ENCODE measurements around the gene S100A3. TPM values are rescaled to one million over a fixed set of nuclear protein-coding genes. Genes with fewer than 3 reads are reported as not detected.
"Not testable (repeated sequence)": the region's sequence is repeated elsewhere in the genome, so short reads cannot be mapped to it uniquely, and the experiment has no call there.

Gene S100A3
- total RNA-seq (not detected), polyA plus RNA-seq (not detected)

GRCh38 chr1:153548722-153549688, at the start of gene S100A3:
S100A3 (minus strand) TSS chr1:153549258; CDS start chr1:153548485, 773 bp downstream.
- peaks cover 36% of the 10 kb centered on the region for H3K4me1 ChIP-seq (ENCODE audit: insufficient read depth, low read length)
- peaks cover 4 to 16% (median 7%) of the 10 kb centered on the region in 3 donors for H3K36me3 Mint-ChIP-seq
- H3K4me3 ChIP-seq (ENCODE audit: low read length): no peak within 1 kb of the TSS
- DNase-seq: no peak
- H3K4me1 Mint-ChIP-seq: peaks cover 25 to 33% (median 27%) of the 10 kb centered on the region in 3 donors
- H3K27me3 Mint-ChIP-seq: peaks cover 0 to 3% of the 10 kb centered on the region in 2 donors
- POLR2A ChIA-PET: no interaction called here
- CTCF ChIA-PET: interaction anchor here (1.5 to 1.6 kb wide), 2 partner anchors 17 to 53 kb away, joined by 3 to 5 read pairs; no protein-coding TSS in a partner anchor
- H3K9me3 Mint-ChIP-seq: no peaks in the 10 kb centered on the region
- no peaks in the 10 kb centered on the region for H3K9me3 ChIP-seq (ENCODE audit: low read length)
- H3K27ac Mint-ChIP-seq: peak within 1 kb of the TSS in 6 of 8 donors; percentile 32 to 73 (median 62)
- H3K36me3 ChIP-seq (ENCODE audit: insufficient read depth, low read length): peaks cover 2% of the 10 kb centered on the region
- no peak within 1 kb of the TSS for H3K27ac ChIP-seq (ENCODE audit: low read depth, low read length)
- H3K4me3 Mint-ChIP-seq: peak within 1 kb of the TSS in 2 of 7 donors; percentile 45 to 79
- no peaks in the 10 kb centered on the region for H3K27me3 ChIP-seq (ENCODE audit: insufficient read depth, low read length, poor library complexity, severe bottlenecking)

- H3K4me3 Mint-ChIP-seq: no peak overlapping the region
These were observed 49.5 kb upstream of the S100A3 start for GRCh38 chr1:153598309-153599172.

GRCh38 chr1:153597206-153597605, 48.1 kb upstream of the S100A3 start:
- Histone ChIP-seq H3K27me3 (ENCODE audit: insufficient read depth, low read length, poor library complexity, severe bottlenecking) (no peaks in the 10 kb centered on the region), H3K9me3 (ENCODE audit: low read length) (no peaks in the 10 kb centered on the region), H3K4me3 (ENCODE audit: low read length) (no peak overlapping the region), H3K27ac (ENCODE audit: low read depth, low read length) (no peak overlapping the region), H3K36me3 (ENCODE audit: insufficient read depth, low read length) (no peaks in the 10 kb centered on the region), H3K4me1 (ENCODE audit: insufficient read depth, low read length) (no peaks in the 10 kb centered on the region)
- no peak for DNase-seq
- CTCF ChIA-PET: no interaction called here
- Mint-ChIP-seq H3K9me3 (no peaks in the 10 kb centered on the region), H3K4me1 (peaks cover 0 to 4% (median 3%) of the 10 kb centered on the region in 3 donors), H3K4me3 (no peak overlapping the region), H3K27me3 (peaks cover 0 to 1% of the 10 kb centered on the region in 2 donors), H3K27ac (no peak overlapping the region), H3K36me3 (no peaks in the 10 kb centered on the region)
- POLR2A ChIA-PET: no interaction called here

More at GRCh38 chr1:153598309-153599172, 49.5 kb upstream of the S100A3 start:
- H3K27ac ChIP-seq (ENCODE audit: low read depth, low read length): no peak overlapping the region
- H3K4me3 ChIP-seq (ENCODE audit: low read length): no peak overlapping the region
- H3K4me1 Mint-ChIP-seq: peaks cover 0 to 4% (median 3%) of the 10 kb centered on the region in 3 donors
- DNase-seq: no peak
- H3K9me3 Mint-ChIP-seq: no peaks in the 10 kb centered on the region
- H3K36me3 ChIP-seq (ENCODE audit: insufficient read depth, low read length): no peaks in the 10 kb centered on the region
- no peaks in the 10 kb centered on the region for H3K36me3 Mint-ChIP-seq
- H3K27me3 ChIP-seq (ENCODE audit: insufficient read depth, low read length, poor library complexity, severe bottlenecking): no peaks in the 10 kb centered on the region
- ChIA-PET POLR2A (no interaction called here), CTCF (interaction anchor here (1.1 to 1.3 kb wide), 2 partner anchors 88 to 104 kb away, joined by 3 read pairs; no protein-coding TSS in a partner anchor)
- H3K27me3 Mint-ChIP-seq: peaks cover 0 to 1% of the 10 kb centered on the region in 2 donors
- H3K9me3 ChIP-seq (ENCODE audit: low read length): no peaks in the 10 kb centered on the region
- no peaks in the 10 kb centered on the region for H3K4me1 ChIP-seq (ENCODE audit: insufficient read depth, low read length)
- H3K27ac Mint-ChIP-seq: peak overlapping the region in 1 of 8 donors; percentile 37

- H3K4me3 Mint-ChIP-seq: no peak overlapping the region
- Histone ChIP-seq H3K27ac (ENCODE audit: low read depth, low read length) (no peak overlapping the region), H3K9me3 (ENCODE audit: low read length) (no peaks in the 10 kb centered on the region), H3K36me3 (ENCODE audit: insufficient read depth, low read length) (no peaks in the 10 kb centered on the region), H3K4me3 (ENCODE audit: low read length) (no peak overlapping the region), H3K4me1 (ENCODE audit: insufficient read depth, low read length) (no peaks in the 10 kb centered on the region), H3K27me3 (ENCODE audit: insufficient read depth, low read length, poor library complexity, severe bottlenecking) (no peaks in the 10 kb centered on the region)
- no peaks in the 10 kb centered on the region for H3K9me3 Mint-ChIP-seq
- no peaks in the 10 kb centered on the region for H3K27me3 Mint-ChIP-seq
- POLR2A ChIA-PET: no interaction called here
- no peaks in the 10 kb centered on the region for H3K36me3 Mint-ChIP-seq
- H3K4me1 Mint-ChIP-seq: no peaks in the 10 kb centered on the region
- DNase-seq: no peak
- CTCF ChIA-PET: interaction anchor here (1.2 kb wide), 1 partner anchor 82 kb away, joined by 3 read pairs; no protein-coding TSS in a partner anchor
- H3K27ac Mint-ChIP-seq: no peak overlapping the region
These were observed 43.7 kb upstream of the S100A3 start for GRCh38 chr1:153592748-153593147.

GRCh38 chr1:153588482-153588881, 39.4 kb upstream of the S100A3 start:
- no peaks in the 10 kb centered on the region for H3K9me3 ChIP-seq (ENCODE audit: low read length)
- Mint-ChIP-seq H3K27me3 (peaks cover 7 to 9% of the 10 kb centered on the region in 2 donors), H3K27ac (no peak overlapping the region), H3K36me3 (no peaks in the 10 kb centered on the region), H3K4me1 (no peaks in the 10 kb centered on the region), H3K9me3 (no peaks in the 10 kb centered on the region), H3K4me3 (no peak overlapping the region)
- H3K4me1 ChIP-seq (ENCODE audit: insufficient read depth, low read length): no peaks in the 10 kb centered on the region
- peaks cover 4% of the 10 kb centered on the region for H3K27me3 ChIP-seq (ENCODE audit: insufficient read depth, low read length, poor library complexity, severe bottlenecking)
- H3K27ac ChIP-seq (ENCODE audit: low read depth, low read length): no peak overlapping the region
- CTCF ChIA-PET: no interaction called here
- POLR2A ChIA-PET: no interaction called here
- no peak overlapping the region for H3K4me3 ChIP-seq (ENCODE audit: low read length)
- no peaks in the 10 kb centered on the region for H3K36me3 ChIP-seq (ENCODE audit: insufficient read depth, low read length)
- DNase-seq: no peak

- DNase-seq; H3K9me3 ChIP-seq (ENCODE audit: low read length); H3K9me3 Mint-ChIP-seq; H3K4me1 ChIP-seq (ENCODE audit: insufficient read depth, low read length); H3K4me3 ChIP-seq (ENCODE audit: low read length); CTCF ChIA-PET; POLR2A ChIA-PET; H3K4me1 Mint-ChIP-seq; H3K27me3 Mint-ChIP-seq; H3K36me3 Mint-ChIP-seq; H3K27ac ChIP-seq (ENCODE audit: low read depth, low read length); H3K4me3 Mint-ChIP-seq; H3K27ac Mint-ChIP-seq; H3K36me3 ChIP-seq (ENCODE audit: insufficient read depth, low read length); H3K27me3 ChIP-seq (ENCODE audit: insufficient read depth, low read length, poor library complexity, severe bottlenecking): not testable (repeated sequence)
These were observed 39.0 kb upstream of the S100A3 start for GRCh38 chr1:153588033-153588432.

GRCh38 chr1:153587314-153587713, 38.3 kb upstream of the S100A3 start:
- Histone ChIP-seq H3K4me1 (ENCODE audit: insufficient read depth, low read length) (no peaks in the 10 kb centered on the region), H3K9me3 (ENCODE audit: low read length) (no peaks in the 10 kb centered on the region), H3K36me3 (ENCODE audit: insufficient read depth, low read length) (no peaks in the 10 kb centered on the region), H3K4me3 (ENCODE audit: low read length) (no peak overlapping the region), H3K27ac (ENCODE audit: low read depth, low read length) (no peak overlapping the region), H3K27me3 (ENCODE audit: insufficient read depth, low read length, poor library complexity, severe bottlenecking) (peaks cover 4% of the 10 kb centered on the region)
- Mint-ChIP-seq H3K4me1 (no peaks in the 10 kb centered on the region), H3K4me3 (no peak overlapping the region), H3K27ac (no peak overlapping the region), H3K36me3 (no peaks in the 10 kb centered on the region), H3K27me3 (peaks cover 7 to 9% of the 10 kb centered on the region in 2 donors), H3K9me3 (no peaks in the 10 kb centered on the region)
- ChIA-PET CTCF (no interaction called here), POLR2A (no interaction called here)
- no peak for DNase-seq

All from CD8-positive, alpha-beta memory T cell (primary cell).